ENCODE results near the gene LAPTM5.
A peak's percentile ranks its signal among the peaks of the same experiment; 100 is the strongest.

Gene LAPTM5

GRCh38 chr1:30712583-30712982, 45.0 kb downstream of the LAPTM5 start:
- DNase-seq = no peak

GRCh38 chr1:30710407-30710806, 47.2 kb downstream of the LAPTM5 start:
- DNase-seq = no peak

GRCh38 chr1:30708361-30708728, 49.2 kb downstream of the LAPTM5 start:
- DNase-seq = no peak

- peak; percentile 85 for DNase-seq
These were observed 49.9 kb downstream of the LAPTM5 start for GRCh38 chr1:30707412-30708360.

- peak; percentile 17 for DNase-seq
These were observed 51.0 kb downstream of the LAPTM5 start for GRCh38 chr1:30706528-30706927.

- DNase-seq = no peak
These were observed 51.9 kb downstream of the LAPTM5 start for GRCh38 chr1:30705698-30706097.

GRCh38 chr1:30704765-30705509, 52.6 kb downstream of the LAPTM5 start:
- DNase-seq = no peak

- DNase-seq = no peak
These were observed 53.3 kb downstream of the LAPTM5 start for GRCh38 chr1:30704271-30704670.

- no peak for DNase-seq
These were observed 54.8 kb downstream of the LAPTM5 start for GRCh38 chr1:30702823-30703222.

- no peak for DNase-seq
These were observed 56.3 kb downstream of the LAPTM5 start for GRCh38 chr1:30701258-30701633.

- no peak for DNase-seq
These were observed 56.9 kb downstream of the LAPTM5 start for GRCh38 chr1:30700528-30701257.

- no peak for DNase-seq
These were observed 57.8 kb downstream of the LAPTM5 start for GRCh38 chr1:30699762-30700161.

GRCh38 chr1:30698401-30698981, 59.1 kb downstream of the LAPTM5 start:
- no peak for DNase-seq

- DNase-seq = no peak
These were observed 59.8 kb downstream of the LAPTM5 start for GRCh38 chr1:30697571-30698376.

- no peak for DNase-seq
These were observed 60.7 kb downstream of the LAPTM5 start for GRCh38 chr1:30696831-30697230.

- DNase-seq = no peak
These were observed 62.1 kb downstream of the LAPTM5 start for GRCh38 chr1:30695439-30695841.

GRCh38 chr1:30694280-30695175, 63.0 kb downstream of the LAPTM5 start:
- DNase-seq = no peak

- DNase-seq = no peak
These were observed 63.8 kb downstream of the LAPTM5 start for GRCh38 chr1:30693822-30694221.

GRCh38 chr1:30693366-30693765, 64.2 kb downstream of the LAPTM5 start:
- DNase-seq = no peak

- DNase-seq = no peak
These were observed 64.6 kb downstream of the LAPTM5 start for GRCh38 chr1:30692948-30693301.

Measured in NCI-H1105 (cell line).